Measurements from ENCODE around the gene EIF5AL1.
"Not testable (repeated sequence)": the region's sequence is repeated elsewhere in the genome, so short reads cannot be mapped to it uniquely, and the experiment has no call there.

The EIF5AL1 gene

DNA sequence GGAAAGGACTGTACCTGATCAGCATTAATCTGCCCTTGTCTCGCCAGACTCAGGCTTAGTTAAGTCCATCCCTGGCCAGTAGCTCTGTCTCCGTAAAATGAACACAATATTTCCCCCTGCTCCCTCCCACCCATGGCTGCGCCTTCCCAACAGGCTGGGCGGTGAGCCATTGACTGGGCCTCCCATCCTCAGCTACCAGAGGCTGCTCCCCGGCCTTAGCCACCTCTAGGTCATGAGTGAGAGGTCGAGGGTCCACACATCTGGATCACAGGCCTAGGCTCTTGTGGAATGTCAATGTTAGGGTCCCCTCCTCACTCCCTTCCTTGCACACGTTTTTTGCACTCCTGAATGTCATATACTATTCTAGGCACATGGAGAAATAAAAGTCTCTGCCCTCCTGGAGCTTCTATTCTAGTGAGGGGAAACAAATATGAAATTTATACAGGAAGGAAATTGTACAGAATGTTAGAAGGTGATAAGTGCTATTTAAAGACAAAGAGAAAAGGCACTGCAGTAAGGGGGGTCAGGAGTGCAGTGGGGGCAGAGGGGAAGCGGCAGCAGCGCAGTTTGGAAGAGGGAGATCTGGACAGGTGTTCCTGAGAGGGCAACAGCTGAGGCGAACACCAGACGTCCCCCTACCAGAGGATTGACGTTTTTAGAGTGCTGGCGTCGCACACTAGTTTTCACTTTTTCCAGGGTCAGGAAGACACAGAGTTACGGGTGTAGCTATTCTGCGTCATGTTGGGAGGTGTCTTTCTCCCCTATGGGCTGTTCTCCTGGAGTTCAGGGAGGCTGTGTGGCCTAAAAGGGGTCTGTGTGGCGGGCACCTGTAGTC, 17.2 kb upstream of the EIF5AL1 start:
- TF ChIP-seq, protein P1, sequence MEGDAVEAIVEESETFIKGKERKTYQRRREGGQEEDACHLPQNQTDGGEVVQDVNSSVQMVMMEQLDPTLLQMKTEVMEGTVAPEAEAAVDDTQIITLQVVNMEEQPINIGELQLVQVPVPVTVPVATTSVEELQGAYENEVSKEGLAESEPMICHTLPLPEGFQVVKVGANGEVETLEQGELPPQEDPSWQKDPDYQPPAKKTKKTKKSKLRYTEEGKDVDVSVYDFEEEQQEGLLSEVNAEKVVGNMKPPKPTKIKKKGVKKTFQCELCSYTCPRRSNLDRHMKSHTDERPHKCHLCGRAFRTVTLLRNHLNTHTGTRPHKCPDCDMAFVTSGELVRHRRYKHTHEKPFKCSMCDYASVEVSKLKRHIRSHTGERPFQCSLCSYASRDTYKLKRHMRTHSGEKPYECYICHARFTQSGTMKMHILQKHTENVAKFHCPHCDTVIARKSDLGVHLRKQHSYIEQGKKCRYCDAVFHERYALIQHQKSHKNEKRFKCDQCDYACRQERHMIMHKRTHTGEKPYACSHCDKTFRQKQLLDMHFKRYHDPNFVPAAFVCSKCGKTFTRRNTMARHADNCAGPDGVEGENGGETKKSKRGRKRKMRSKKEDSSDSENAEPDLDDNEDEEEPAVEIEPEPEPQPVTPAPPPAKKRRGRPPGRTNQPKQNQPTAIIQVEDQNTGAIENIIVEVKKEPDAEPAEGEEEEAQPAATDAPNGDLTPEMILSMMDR (IDR thresholded peaks at IDR 0.05; ENCODE audit: insufficient read depth, low read length, missing control alignments) = no peak
- ChIA-PET POLR2A (no interaction called here), CTCF (interaction anchor here (1.3 to 2.9 kb wide), 2 partner anchors 28 to 121 kb away, joined by 3 to 8 read pairs; no protein-coding TSS in a partner anchor)
- DNase-seq (ENCODE audit: low read depth, low spot score) = no peak
- no peak overlapping the region for H3K4me3 ChIP-seq (ENCODE audit: low read depth, low read length)

DNA sequence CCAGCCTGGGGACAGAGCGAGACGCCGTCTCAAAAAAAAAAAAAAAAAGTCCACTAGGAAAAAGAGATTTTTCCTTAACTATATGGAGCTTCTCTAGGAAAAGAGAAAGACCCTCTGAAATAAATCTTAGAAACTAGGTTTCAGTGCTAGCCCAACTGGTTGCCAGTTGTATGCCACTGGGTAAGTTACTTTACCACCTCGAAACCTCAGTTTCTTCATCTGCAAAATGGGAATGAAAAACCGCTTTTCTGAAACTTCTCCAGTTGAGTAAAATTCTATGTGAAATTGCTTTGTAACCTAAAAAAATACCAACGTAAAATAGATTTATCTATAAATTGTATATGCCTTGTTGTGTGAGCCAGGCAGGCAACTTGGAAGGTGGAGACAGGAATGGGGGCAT, 16.5 kb upstream of the EIF5AL1 start:
- TF ChIP-seq, protein P1 (IDR thresholded peaks at IDR 0.05; ENCODE audit: insufficient read depth, low read length, missing control alignments) = no peak
- DNase-seq (ENCODE audit: low read depth, low spot score) = no peak
- POLR2A ChIA-PET = no interaction called here
- no peak overlapping the region for H3K4me3 ChIP-seq (ENCODE audit: low read depth, low read length)
- CTCF ChIA-PET = interaction anchor here (1.0 to 2.9 kb wide), 3 partner anchors 28 to 180 kb away, joined by 3 to 8 read pairs (median 3); no protein-coding TSS in a partner anchor

DNA sequence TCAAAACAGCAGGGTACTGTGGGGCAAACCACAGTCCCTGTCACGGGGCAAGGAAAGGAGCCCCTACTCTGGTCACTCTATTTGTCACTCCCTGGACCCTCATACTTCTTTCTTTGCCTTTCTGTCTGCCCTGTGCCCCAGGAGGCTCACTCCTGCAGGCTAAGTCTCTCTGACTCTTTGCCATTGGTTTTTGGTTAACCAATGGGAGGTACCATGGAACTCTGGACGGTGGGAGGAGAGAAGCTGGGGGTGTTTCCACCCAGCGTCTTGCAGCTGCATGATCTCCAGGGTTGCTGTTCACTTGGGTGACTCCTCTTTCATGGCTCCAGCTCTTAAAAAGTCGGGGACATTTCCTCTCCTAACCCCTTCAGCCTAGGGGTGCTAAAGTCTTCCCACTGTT, 15.4 kb upstream of the EIF5AL1 start:
- CTCF ChIA-PET = interaction anchor here (1.9 to 2.9 kb wide), 2 partner anchors 8 to 123 kb away, joined by 8 to 9 read pairs; no protein-coding TSS in a partner anchor
- H3K4me3 ChIP-seq (ENCODE audit: low read depth, low read length) = no peak overlapping the region
- POLR2A ChIA-PET = interaction anchor here (1.4 kb wide), 1 partner anchor 8 kb away, joined by 4 read pairs; no protein-coding TSS in a partner anchor
- TF ChIP-seq, protein P1 (IDR thresholded peaks at IDR 0.05; ENCODE audit: insufficient read depth, low read length, missing control alignments) = no peak
- DNase-seq (ENCODE audit: low read depth, low spot score) = no peak

DNA sequence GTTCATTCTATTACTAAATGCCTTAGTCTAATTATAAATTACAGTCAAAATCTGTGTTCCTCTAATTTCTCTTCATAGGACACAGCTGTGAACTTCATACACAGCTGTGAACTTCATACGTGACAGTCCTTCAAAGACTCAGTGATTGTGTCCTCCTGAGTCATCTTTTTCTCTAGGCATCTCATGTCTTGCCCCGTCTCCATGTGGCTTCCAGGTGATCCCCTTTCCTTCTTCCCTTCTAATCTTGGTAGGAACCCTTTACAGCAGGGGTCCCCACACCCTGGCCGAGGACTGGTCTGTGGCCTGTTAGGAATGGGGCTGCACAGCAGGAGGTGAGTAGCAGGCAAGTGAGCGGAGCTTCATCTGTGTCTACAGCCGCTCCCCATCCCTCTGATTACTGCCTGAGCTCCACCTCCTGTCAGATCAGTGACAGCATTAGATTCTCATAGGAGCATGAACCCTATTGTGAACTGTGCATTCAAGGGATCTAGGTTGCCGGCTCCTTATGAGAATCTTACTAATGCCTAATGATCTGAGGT, 14.0 kb upstream of the EIF5AL1 start:
- DNase-seq (ENCODE audit: low read depth, low spot score) = no peak
- TF ChIP-seq, protein P1 (IDR thresholded peaks at IDR 0.05; ENCODE audit: insufficient read depth, low read length, missing control alignments) = no peak
- ChIA-PET CTCF (interaction anchor here (0.9 to 1.9 kb wide), 4 partner anchors 8 to 30 kb away, joined by 3 to 9 read pairs (median 4); no protein-coding TSS in a partner anchor), POLR2A (interaction anchor here (1.4 kb wide), 1 partner anchor 10 kb away, joined by 4 read pairs; no protein-coding TSS in a partner anchor)
- no peak overlapping the region for H3K4me3 ChIP-seq (ENCODE audit: low read depth, low read length)

DNA sequence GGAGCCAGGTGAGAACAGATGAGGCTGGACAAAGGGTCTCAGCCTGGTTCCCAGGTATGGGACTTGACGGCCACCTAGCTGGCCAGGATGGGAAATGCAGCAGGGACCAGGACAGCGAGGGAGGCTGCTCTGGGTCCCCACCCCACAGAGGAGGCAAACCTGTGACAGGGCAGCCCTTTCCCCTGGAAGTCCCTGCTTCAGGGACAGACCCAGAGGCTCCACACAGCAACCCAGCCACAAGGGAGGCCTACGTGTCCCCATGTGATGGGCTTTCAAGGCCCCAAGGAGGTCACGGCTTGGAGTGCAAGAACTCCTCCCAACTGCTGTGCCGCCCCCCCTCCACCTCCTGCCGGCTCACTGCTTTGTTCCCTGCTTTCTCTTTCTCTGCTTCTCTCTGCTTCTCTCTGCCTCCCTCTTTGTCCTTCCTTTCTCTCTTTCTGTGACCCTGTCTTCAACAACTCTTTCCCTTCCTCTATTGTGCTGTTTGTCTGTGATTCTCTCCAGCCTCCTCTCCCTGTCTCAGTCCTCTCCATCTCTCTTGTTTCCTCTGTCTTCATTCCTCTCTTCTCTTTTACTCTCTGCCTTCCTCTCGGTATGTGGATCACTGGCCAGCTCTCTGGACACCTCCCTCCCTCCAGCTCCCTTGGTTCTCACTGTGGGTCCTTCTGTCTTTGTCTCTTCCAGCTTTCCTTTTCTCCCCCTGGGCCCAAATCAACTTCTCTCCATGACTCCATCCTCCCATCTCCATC, 9.6 kb upstream of the EIF5AL1 start:
- CTCF ChIA-PET = interaction anchor here (3.8 kb wide), 1 partner anchor 128 kb away, joined by 21 read pairs; no protein-coding TSS in a partner anchor
- POLR2A ChIA-PET = no interaction called here
- TF ChIP-seq, protein P1 (IDR thresholded peaks at IDR 0.05; ENCODE audit: insufficient read depth, low read length, missing control alignments) = peak; percentile 23
- DNase-seq (ENCODE audit: low read depth, low spot score) = no peak
- no peak overlapping the region for H3K4me3 ChIP-seq (ENCODE audit: low read depth, low read length)

DNA sequence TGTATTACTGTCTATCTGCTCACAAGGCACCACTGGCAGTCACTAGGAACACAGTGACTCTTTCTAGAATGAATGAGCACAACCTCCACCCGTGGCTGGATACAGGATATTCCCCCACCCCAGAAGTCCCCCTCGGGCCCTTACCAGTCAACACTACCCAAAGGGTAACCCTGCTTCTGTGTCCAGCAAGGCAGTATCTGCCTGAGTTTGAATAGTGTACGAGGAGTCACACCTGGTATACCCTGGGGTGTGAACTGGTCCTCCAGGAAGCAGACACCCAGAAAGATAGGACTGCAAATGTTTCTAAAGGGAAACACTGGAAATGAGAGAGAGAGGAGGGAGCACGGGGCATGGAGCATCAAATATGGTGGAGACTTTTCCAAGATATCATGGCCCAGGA, 8.5 kb upstream of the EIF5AL1 start:
- DNase-seq (ENCODE audit: low read depth, low spot score); POLR2A ChIA-PET; H3K4me3 ChIP-seq (ENCODE audit: low read depth, low read length): not testable (repeated sequence)
- CTCF ChIA-PET = interaction anchor here (3.8 kb wide), 1 partner anchor 129 kb away, joined by 21 read pairs; no protein-coding TSS in a partner anchor

DNA sequence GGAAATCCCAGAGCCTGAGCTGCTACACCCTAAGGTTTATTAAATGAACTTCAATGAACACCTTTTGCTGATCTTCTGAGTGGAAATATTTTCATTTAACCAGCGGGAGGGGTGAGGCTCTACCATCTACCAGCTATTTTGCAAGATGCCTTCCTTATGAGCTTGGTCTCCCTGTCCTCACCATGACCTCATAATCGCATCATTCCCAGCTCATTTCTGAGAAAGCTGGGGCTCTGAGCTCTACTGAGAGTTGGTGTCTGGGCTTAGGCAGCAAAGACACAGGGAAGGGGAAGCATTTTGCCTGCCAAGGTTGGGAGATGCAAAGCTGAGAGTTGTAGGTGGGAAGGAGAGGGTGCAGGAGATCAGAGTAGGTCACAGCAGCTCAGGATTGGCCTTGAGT, 7.8 kb upstream of the EIF5AL1 start:
- H3K4me3 ChIP-seq (ENCODE audit: low read depth, low read length); DNase-seq (ENCODE audit: low read depth, low spot score); CTCF ChIA-PET; POLR2A ChIA-PET: not testable (repeated sequence)

DNA sequence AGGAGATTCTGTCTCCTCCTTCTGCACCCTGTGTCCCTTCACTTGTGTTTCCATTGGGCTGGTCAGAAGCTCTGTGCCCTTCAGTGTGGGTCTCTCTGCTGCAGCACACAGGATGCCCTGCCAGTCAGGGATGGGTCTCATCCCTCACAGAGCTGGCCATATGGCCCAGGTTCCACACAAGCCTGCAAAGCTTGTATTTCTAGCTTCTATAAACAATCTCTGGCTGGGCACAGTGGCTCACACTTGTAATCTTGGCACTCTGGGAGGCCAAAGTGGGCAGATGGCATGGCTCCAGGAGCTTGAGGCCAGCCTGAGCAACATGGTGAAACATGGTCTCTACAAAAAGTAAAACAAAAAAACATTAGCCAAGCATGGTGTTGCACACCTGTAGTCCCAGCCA, 7.0 kb upstream of the EIF5AL1 start:
- CTCF ChIA-PET; DNase-seq (ENCODE audit: low read depth, low spot score); H3K4me3 ChIP-seq (ENCODE audit: low read depth, low read length); POLR2A ChIA-PET: not testable (repeated sequence)

Data from AG04449 (cell line).